H9 (cell line): ENCODE results near the gene SRSF11. TPM values are rescaled to one million over a fixed set of nuclear protein-coding genes. Genes with fewer than 3 reads are reported as not detected.

ENCODE experiments used
- DNase-seq: peaks from one replicate; pipeline ENCODE4 v3.0.0-alpha.2; 2017
- H2AFZ ChIP-seq: one replicate; pipeline ENCODE4 v1.6.1; 2013; ENCODE audit warnings: mild to moderate bottlenecking, low read length, control low read depth, moderate library complexity
- H2AK5ac ChIP-seq: 2 replicates; pipeline ENCODE4 v1.6.1; 2013; ENCODE audit warnings: low read length, control low read depth, mixed read lengths; ENCODE audit not compliant: insufficient read length
- H2BK120ac ChIP-seq: one replicate; pipeline ENCODE4 v1.6.1; 2013; ENCODE audit warnings: low read depth, mild to moderate bottlenecking, low read length, control low read depth, inconsistent platforms; ENCODE audit not compliant: poor library complexity, severe bottlenecking
- H2BK12ac ChIP-seq: 2 replicates; pipeline ENCODE4 v1.6.1; 2013; ENCODE audit warnings: low read length, control low read depth, mixed read lengths, low read depth; ENCODE audit not compliant: insufficient read length
- H2BK15ac ChIP-seq: 2 replicates; pipeline ENCODE4 v1.6.1; 2013; ENCODE audit warnings: low read depth, low read length, control low read depth
- H2BK20ac ChIP-seq: one replicate; pipeline ENCODE4 v1.6.1; 2013; ENCODE audit warnings: low read depth, mild to moderate bottlenecking, low read length, control low read depth, inconsistent platforms; ENCODE audit not compliant: poor library complexity, severe bottlenecking
- H2BK5ac ChIP-seq: 2 replicates; pipeline ENCODE4 v1.6.1; 2013; ENCODE audit warnings: low read length, control low read depth, mixed read lengths; ENCODE audit not compliant: insufficient read length
- H3K14ac ChIP-seq: 2 replicates; pipeline ENCODE4 v1.6.1; 2013; ENCODE audit warnings: low read length, control low read depth; ENCODE audit not compliant: insufficient read depth
- H3K18ac ChIP-seq: 2 replicates; pipeline ENCODE4 v1.6.1; 2013; ENCODE audit warnings: low read depth, mild to moderate bottlenecking, mixed read lengths, low read length, control low read depth; ENCODE audit not compliant: insufficient read length
- H3K23ac ChIP-seq: 2 replicates; pipeline ENCODE4 v1.6.1; 2013; ENCODE audit warnings: low read length, control low read depth, mixed read lengths, low read depth; ENCODE audit not compliant: insufficient read length
- H3K23me2 ChIP-seq: 2 replicates; pipeline ENCODE4 v1.6.1; 2013; ENCODE audit warnings: low read depth, mild to moderate bottlenecking, mixed read lengths, low read length, control low read depth; ENCODE audit not compliant: insufficient read length, poor library complexity, severe bottlenecking
- H3K27ac ChIP-seq: 2 replicates; pipeline ENCODE4 v1.5.1; 2013; ENCODE audit warnings: low read length, control low read depth, mixed read lengths, low read depth; ENCODE audit not compliant: insufficient read length
- H3K27me3 ChIP-seq: 2 replicates; pipeline ENCODE4 v1.6.1; 2013; ENCODE audit warnings: low read length, control low read depth, inconsistent platforms; ENCODE audit not compliant: insufficient read depth
- H3K4ac ChIP-seq: 2 replicates; pipeline ENCODE4 v1.6.1; 2013; ENCODE audit warnings: low read depth, mild to moderate bottlenecking, control low read depth, inconsistent platforms, low read length, moderate library complexity
- H3K4me1 ChIP-seq: 2 replicates; pipeline ENCODE4 v1.6.1; 2013; ENCODE audit warnings: low read length, control low read depth, inconsistent platforms; ENCODE audit not compliant: insufficient read depth
- H3K4me2 ChIP-seq: 2 replicates; pipeline ENCODE4 v1.6.1; 2013; ENCODE audit warnings: low read length, control low read depth, mixed read lengths; ENCODE audit not compliant: insufficient read length, insufficient read depth
- H3K56ac ChIP-seq: 2 replicates; pipeline ENCODE4 v1.6.1; 2013; ENCODE audit warnings: low read depth, mild to moderate bottlenecking, mixed read lengths, low read length, control low read depth; ENCODE audit not compliant: insufficient read length
- H3K79me1 ChIP-seq: 2 replicates; pipeline ENCODE4 v1.6.1; 2013; ENCODE audit warnings: low read depth, mild to moderate bottlenecking, moderate library complexity, low read length, control low read depth, inconsistent platforms; ENCODE audit not compliant: insufficient read depth, poor library complexity, severe bottlenecking
- H3K79me2 ChIP-seq: 2 replicates; pipeline ENCODE4 v1.6.1; 2013; ENCODE audit warnings: low read length, control low read depth, inconsistent platforms; ENCODE audit not compliant: insufficient read depth
- H3K9ac ChIP-seq: 2 replicates; pipeline ENCODE4 v1.6.1; 2013; ENCODE audit warnings: low read length, control low read depth, mixed read lengths; ENCODE audit not compliant: insufficient read length; ENCODE audit errors: extremely low read depth
- H3K9me3 ChIP-seq: one replicate; pipeline ENCODE4 v1.6.1; 2013; ENCODE audit warnings: low read depth, low read length, inconsistent platforms; ENCODE audit not compliant: control insufficient read depth
- H3T11ph ChIP-seq: one replicate; pipeline ENCODE4 v1.6.1; 2013; ENCODE audit warnings: mild to moderate bottlenecking, low read length, control low read depth, inconsistent platforms
- H4K20me1 ChIP-seq: one replicate; pipeline ENCODE4 v1.6.1; 2013; ENCODE audit not compliant: control insufficient read depth, insufficient read length, insufficient read depth
- H4K5ac ChIP-seq: 2 replicates; pipeline ENCODE4 v1.6.1; 2013; ENCODE audit warnings: low read depth, mild to moderate bottlenecking, mixed read lengths, low read length, control low read depth; ENCODE audit not compliant: insufficient read length
- H4K8ac ChIP-seq: replicated peaks from 2 replicates; pipeline ENCODE4 v1.6.1; 2013; ENCODE audit warnings: low read length, control low read depth, mixed read lengths, low read depth; ENCODE audit not compliant: insufficient read length
- H4K91ac ChIP-seq: 2 replicates; pipeline ENCODE4 v1.6.1; 2013; ENCODE audit warnings: low read depth, mild to moderate bottlenecking, moderate library complexity, mixed read lengths, low read length, control low read depth; ENCODE audit not compliant: insufficient read length
- H3K27ac Mint-ChIP-seq, 3 experiments: 2 replicates in 2 of 3; 3 replicates in 1 of 3; pipeline ENCODE4 v1.8.0; 2020 to 2021; ENCODE audit warnings: mixed read lengths in 3 of 3, mild to moderate bottlenecking in 1 of 3, moderate library complexity in 1 of 3
- H3K27me3 Mint-ChIP-seq: 2 replicates; pipeline ENCODE4 v1.8.0; 2021; ENCODE audit warnings: low read depth, mild to moderate bottlenecking, moderate library complexity, mixed read lengths
- H3K36me3 Mint-ChIP-seq, 3 experiments: 2 replicates in 2 of 3; 3 replicates in 1 of 3; pipeline ENCODE4 v1.8.0; 2020 to 2021; ENCODE audit warnings: low read depth in 3 of 3, mixed read lengths in 3 of 3; ENCODE audit not compliant: insufficient read depth in 1 of 3
- H3K4me1 Mint-ChIP-seq, 2 experiments: 2 replicates each; pipeline ENCODE4 v1.8.0; 2020; ENCODE audit warnings: mixed read lengths in 2 of 2
- H3K4me3 Mint-ChIP-seq, 2 experiments: 2 replicates in 1 of 2; 3 replicates in 1 of 2; pipeline ENCODE4 v1.8.0; 2020 to 2021; ENCODE audit warnings: mild to moderate bottlenecking in 2 of 2, mixed read lengths in 2 of 2, moderate library complexity in 1 of 2
- H3K9me3 Mint-ChIP-seq, 2 experiments: 2 replicates in 1 of 2; 3 replicates in 1 of 2; pipeline ENCODE4 v1.8.0; 2020; ENCODE audit warnings: mild to moderate bottlenecking in 2 of 2, mixed read lengths in 2 of 2, moderate library complexity in 1 of 2
- CTCF ChIP-seq: fragments of 200-600 bp; sonication (generic); conservative IDR thresholded peaks from 3 replicates; pipeline ENCODE4 v1.8.0; 2021; ENCODE audit warnings: antibody characterized with exemption, mild to moderate bottlenecking
- total RNA-seq: library from RNA; stranded (reverse); gene quantifications from 2 replicates; pipeline ENCODE4 v1.2.1, GENCODE V29; 2021

The SRSF11 gene
- total RNA-seq, 1 experiment from 2014 or later, result 214 TPM

- Histone ChIP-seq H3K79me2 (no peaks in the 10 kb centered on the region; the same call in 1 of the 2 replicates), H2BK5ac (no peak overlapping the region), H2AFZ (no peak overlapping the region), H4K8ac (no peak overlapping the region), H3K56ac (no peak overlapping the region), H4K5ac (no peak overlapping the region), H2BK20ac (no peak overlapping the region), H3K9ac (no peak overlapping the region), H2AK5ac (no peak overlapping the region), H3K79me1 (no peaks in the 10 kb centered on the region), H3K9me3 (no peaks in the 10 kb centered on the region), H3K4ac (no peak overlapping the region), H3K27me3 (no peaks in the 10 kb centered on the region), H2BK12ac (no peak overlapping the region), H3K18ac (no peak overlapping the region), H3K23me2 (no peaks in the 10 kb centered on the region), H3K14ac (no peak overlapping the region), H4K91ac (no peak overlapping the region), H3K4me2 (no peak overlapping the region), H2BK15ac (no peak overlapping the region), H2BK120ac (no peak overlapping the region), H3T11ph (no peak overlapping the region), H4K20me1 (no peaks in the 10 kb centered on the region), H3K27ac (no peak overlapping the region), H3K4me1 (no peaks in the 10 kb centered on the region), H3K23ac (no peak overlapping the region)
- TF ChIP-seq CTCF, result no peak
- no peak overlapping the region for H3K4me3 Mint-ChIP-seq
- H3K27me3 Mint-ChIP-seq, result no peaks in the 10 kb centered on the region
- peaks cover 0 to 2% of the 10 kb centered on the region in 2 experiments; a peak in 1 of 5 replicates for H3K9me3 Mint-ChIP-seq
- H3K36me3 Mint-ChIP-seq, result no peaks in the 10 kb centered on the region; a peak in 2 of 7 replicates
- H3K27ac Mint-ChIP-seq, result no peak overlapping the region
- no peaks in the 10 kb centered on the region for H3K4me1 Mint-ChIP-seq
- DNase-seq, result no peak
Measured at GRCh38 chr1:70194601-70195000, 26.6 kb upstream of the SRSF11 start.
